Measurements from ENCODE around the gene PARD3. TPM values are rescaled to one million over a fixed set of nuclear protein-coding genes. Genes with fewer than 3 reads are reported as not detected.
"Not testable (repeated sequence)": the region's sequence is repeated elsewhere in the genome, so short reads cannot be mapped to it uniquely, and the experiment has no call there.

PARD3 gene
- total RNA-seq, 1 experiment from 2014 or later, result 54.0 TPM

DNA sequence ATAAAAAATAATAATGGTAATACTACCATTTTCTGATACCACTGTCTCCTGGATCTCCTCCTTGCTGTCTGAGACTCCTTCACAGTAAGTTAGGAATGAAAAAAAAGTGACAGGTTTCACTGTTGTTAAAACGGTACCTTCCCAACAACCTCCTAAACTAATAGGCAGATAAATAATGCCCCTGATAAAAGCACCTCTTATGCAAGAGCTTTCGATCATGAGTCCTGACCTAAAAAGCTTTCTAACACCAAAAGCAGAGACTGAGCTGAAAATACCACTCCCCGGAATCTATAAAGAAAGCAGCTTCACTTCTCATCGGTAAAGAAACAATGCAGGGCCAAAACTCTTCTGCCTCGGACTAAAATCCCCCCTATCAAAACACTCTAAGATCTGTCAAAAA lies 14.5 kb downstream of the PARD3 start:
- no peak overlapping the region for H3K4me3 ChIP-seq
- no peaks in the 10 kb centered on the region for H3K9me3 ChIP-seq (replicated peaks)
- H3K4me1 ChIP-seq (replicated peaks), result no peaks in the 10 kb centered on the region
- H3K27ac ChIP-seq, result no peak overlapping the region
- no peaks in the 10 kb centered on the region for H3K27me3 ChIP-seq (replicated peaks)
- 0 out of 2 replicates have a peak, but pooled peaks cover 5% of the 10 kb centered on the region for H3K36me3 ChIP-seq
- DNase-seq (ENCODE audit: low read depth in 1 of 2, low spot score in 2 of 2), result no peak

- Histone ChIP-seq H3K36me3 (0 out of 2 replicates have a peak, but pooled peaks cover 5% of the 10 kb centered on the region), H3K9me3 (replicated peaks) (no peaks in the 10 kb centered on the region), H3K27me3 (replicated peaks) (no peaks in the 10 kb centered on the region), H3K4me3 (no peak overlapping the region), H3K27ac (no peak overlapping the region), H3K4me1 (replicated peaks) (no peaks in the 10 kb centered on the region)
- DNase-seq (ENCODE audit: low read depth in 1 of 2, low spot score in 2 of 2), result no peak
Measured at GRCh38 chr10:34798654-34799053, 16.4 kb downstream of the PARD3 start.

GRCh38 chr10:34797155-34797554 lies 17.9 kb downstream of the PARD3 start:
- Histone ChIP-seq H3K27me3 (replicated peaks) (no peaks in the 10 kb centered on the region), H3K36me3 (0 out of 2 replicates have a peak, but pooled peaks cover 5% of the 10 kb centered on the region), H3K4me1 (replicated peaks) (no peaks in the 10 kb centered on the region), H3K9me3 (replicated peaks) (no peaks in the 10 kb centered on the region), H3K4me3 (no peak overlapping the region), H3K27ac (no peak overlapping the region)
- DNase-seq (ENCODE audit: low read depth in 1 of 2, low spot score in 2 of 2), result no peak

- Histone ChIP-seq H3K4me1 (replicated peaks) (no peaks in the 10 kb centered on the region), H3K27ac (no peak overlapping the region), H3K27me3 (replicated peaks) (no peaks in the 10 kb centered on the region), H3K4me3 (no peak overlapping the region), H3K36me3 (0 out of 2 replicates have a peak, but pooled peaks cover 5% of the 10 kb centered on the region), H3K9me3 (replicated peaks) (no peaks in the 10 kb centered on the region)
- DNase-seq (ENCODE audit: low read depth in 1 of 2, low spot score in 2 of 2), result no peak
Measured at GRCh38 chr10:34796133-34796532, 19.0 kb downstream of the PARD3 start.

GRCh38 chr10:34795334-34795733 lies 19.8 kb downstream of the PARD3 start:
- no peaks in the 10 kb centered on the region for H3K9me3 ChIP-seq (replicated peaks)
- H3K27me3 ChIP-seq (replicated peaks), result no peaks in the 10 kb centered on the region
- no peak overlapping the region for H3K27ac ChIP-seq
- peaks cover 3% of the 10 kb centered on the region for H3K4me1 ChIP-seq (replicated peaks)
- 0 out of 2 replicates have a peak, but pooled peaks cover 5% of the 10 kb centered on the region for H3K36me3 ChIP-seq
- H3K4me3 ChIP-seq, result no peak overlapping the region
- DNase-seq (ENCODE audit: low read depth in 1 of 2, low spot score in 2 of 2), result no peak

DNA sequence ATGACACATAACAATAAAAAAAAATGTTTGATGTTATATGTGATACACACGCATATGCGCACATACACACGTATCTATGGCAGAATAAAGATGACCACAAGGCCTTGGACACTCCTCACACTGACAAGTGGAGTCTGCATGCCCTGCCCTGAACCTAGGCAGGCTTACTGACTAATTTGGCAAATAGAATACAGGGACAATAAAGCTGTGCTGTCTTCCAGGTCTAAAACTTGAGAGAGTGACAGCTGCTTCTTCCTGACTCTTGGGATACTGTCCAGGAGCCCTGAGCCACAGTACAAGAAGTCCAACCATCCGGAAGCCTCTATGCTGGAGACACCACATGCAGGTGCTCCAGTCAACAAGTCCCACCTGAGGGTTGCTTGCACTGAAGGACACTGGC lies 20.3 kb downstream of the PARD3 start:
- H3K27ac ChIP-seq, result no peak overlapping the region
- no peaks in the 10 kb centered on the region for H3K27me3 ChIP-seq (replicated peaks)
- 0 out of 2 replicates have a peak, but pooled peaks cover 5% of the 10 kb centered on the region for H3K36me3 ChIP-seq
- H3K4me1 ChIP-seq (replicated peaks), result peaks cover 8% of the 10 kb centered on the region
- H3K4me3 ChIP-seq, result no peak overlapping the region
- no peaks in the 10 kb centered on the region for H3K9me3 ChIP-seq (replicated peaks)
- DNase-seq (ENCODE audit: low read depth in 1 of 2, low spot score in 2 of 2), result no peak

GRCh38 chr10:34793581-34793980 lies 21.5 kb downstream of the PARD3 start:
- not testable (repeated sequence) for H3K36me3 ChIP-seq; DNase-seq (ENCODE audit: low read depth in 1 of 2, low spot score in 2 of 2); H3K27ac ChIP-seq; H3K4me3 ChIP-seq; H3K4me1 ChIP-seq (replicated peaks); H3K9me3 ChIP-seq (replicated peaks); H3K27me3 ChIP-seq (replicated peaks)

DNA sequence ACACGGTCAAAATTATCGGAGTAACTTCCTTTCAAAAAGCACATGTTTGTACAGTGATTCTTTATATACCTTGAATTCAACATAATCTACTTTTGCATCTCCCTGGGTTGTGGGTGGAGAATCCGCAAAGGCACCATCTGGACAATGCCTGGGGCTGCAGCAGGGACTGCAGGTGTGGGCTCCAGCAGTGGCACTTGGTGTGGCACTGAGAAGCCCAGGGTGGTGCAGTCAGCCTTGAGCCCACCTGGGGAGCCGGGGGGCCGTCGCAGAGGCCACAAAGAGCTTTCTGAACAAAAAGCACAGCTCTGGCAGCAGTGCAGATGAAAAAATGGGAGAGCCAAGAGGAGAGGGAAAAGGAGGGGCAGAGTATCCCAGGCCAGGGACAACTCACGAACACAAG lies 22.2 kb downstream of the PARD3 start:
- Histone ChIP-seq H3K27me3 (replicated peaks) (no peaks in the 10 kb centered on the region), H3K9me3 (replicated peaks) (no peaks in the 10 kb centered on the region), H3K4me1 (replicated peaks) (peaks cover 9% of the 10 kb centered on the region), H3K36me3 (peaks cover 8% of the 10 kb centered on the region; the same call in 1 of the 2 replicates), H3K27ac (no peak overlapping the region), H3K4me3 (no peak overlapping the region)
- DNase-seq (ENCODE audit: low read depth in 1 of 2, low spot score in 2 of 2), result no peak

DNA sequence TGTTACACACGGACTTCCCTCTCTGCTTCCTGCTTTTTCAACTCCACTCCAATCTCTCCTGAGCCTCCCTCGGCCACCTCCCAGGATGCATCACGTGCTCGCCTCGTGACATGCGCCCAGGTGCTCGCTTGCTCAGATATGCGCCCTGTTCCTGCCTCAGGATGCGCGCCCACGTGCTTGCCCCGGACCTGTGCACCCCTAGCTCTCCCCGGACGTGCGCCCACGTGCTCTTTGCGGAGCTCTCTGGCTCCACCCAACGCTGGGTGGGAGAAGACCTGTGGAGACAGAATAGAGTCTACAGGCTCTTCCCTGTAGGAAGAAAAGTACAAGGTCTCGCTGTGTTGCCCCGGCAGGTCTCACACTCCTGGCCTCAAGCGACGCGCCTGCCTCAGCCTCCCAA lies 23.1 kb downstream of the PARD3 start:
- Histone ChIP-seq H3K36me3 (peaks cover 3% of the 10 kb centered on the region; the same call in 1 of the 2 replicates), H3K27ac (no peak overlapping the region), H3K4me3 (no peak overlapping the region), H3K4me1 (replicated peaks) (peaks cover 14% of the 10 kb centered on the region), H3K27me3 (replicated peaks) (no peaks in the 10 kb centered on the region), H3K9me3 (replicated peaks) (no peaks in the 10 kb centered on the region)
- no peak for DNase-seq (ENCODE audit: low read depth in 1 of 2, low spot score in 2 of 2)

DNA sequence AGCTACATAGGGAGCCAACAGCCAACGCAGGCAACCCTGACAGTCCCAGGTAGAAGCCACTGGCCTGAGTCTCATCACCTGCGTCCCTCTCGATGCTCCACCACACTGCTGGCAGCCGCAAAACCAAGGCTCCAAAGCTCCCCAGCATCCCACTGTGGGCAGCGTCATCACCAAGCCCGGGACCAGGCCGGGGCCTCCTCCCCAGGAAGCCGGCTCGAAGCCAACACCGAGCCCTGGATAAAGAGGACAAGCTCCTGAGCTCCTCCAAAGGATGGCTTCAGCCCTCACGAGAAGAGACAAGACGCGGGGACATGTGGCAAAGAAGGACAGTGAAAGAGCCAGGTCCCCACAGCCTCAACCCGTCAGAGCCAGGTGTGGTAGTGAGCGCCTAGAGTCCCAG lies 23.9 kb downstream of the PARD3 start:
- Histone ChIP-seq H3K4me3 (no peak overlapping the region), H3K9me3 (replicated peaks) (no peaks in the 10 kb centered on the region), H3K27ac (no peak overlapping the region)

DNA sequence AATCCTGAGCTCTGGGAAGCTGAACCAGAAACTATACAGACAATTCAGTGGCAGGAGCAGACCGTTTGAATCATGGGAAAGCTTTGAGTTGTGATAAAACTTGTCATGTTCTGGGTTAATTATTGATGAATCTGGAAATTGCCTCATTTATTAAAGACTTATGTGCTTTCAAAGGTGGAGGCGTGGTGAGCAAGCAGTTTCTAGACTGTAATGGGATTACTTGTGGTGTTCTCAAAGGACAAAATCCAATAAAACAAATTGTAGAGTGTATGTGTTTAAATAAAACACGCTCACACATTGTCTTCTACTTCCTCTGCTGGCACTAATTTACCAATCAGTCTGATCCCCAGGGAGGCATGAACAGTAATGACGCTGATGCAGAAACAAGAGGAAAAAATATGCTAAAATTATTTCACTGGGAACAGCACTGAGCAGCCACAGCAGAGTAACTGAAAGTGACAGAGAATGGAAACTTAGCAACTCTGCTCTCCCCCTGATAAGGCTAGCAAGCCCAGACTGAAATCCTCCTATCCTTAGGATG lies 25.1 kb downstream of the PARD3 start:
- no peak for DNase-seq (ENCODE audit: low read depth in 1 of 2, low spot score in 2 of 2)
- peaks cover 22% of the 10 kb centered on the region for H3K4me1 ChIP-seq (replicated peaks)
- H3K27ac ChIP-seq, result no peak overlapping the region
- no peak overlapping the region for H3K4me3 ChIP-seq
- peaks cover 3% of the 10 kb centered on the region; the same call in 1 of the 2 replicates for H3K36me3 ChIP-seq
- H3K9me3 ChIP-seq (replicated peaks), result no peaks in the 10 kb centered on the region
- no peaks in the 10 kb centered on the region for H3K27me3 ChIP-seq (replicated peaks)

More for the DNA sequence above, 23.9 kb downstream of the PARD3 start:
- H3K36me3 ChIP-seq, result peaks cover 3% of the 10 kb centered on the region; the same call in 1 of the 2 replicates
- DNase-seq (ENCODE audit: low read depth in 1 of 2, low spot score in 2 of 2), result no peak
- H3K27me3 ChIP-seq (replicated peaks), result no peaks in the 10 kb centered on the region
- H3K4me1 ChIP-seq (replicated peaks), result peaks cover 19% of the 10 kb centered on the region

GRCh38 chr10:34786464-34786863 lies 28.6 kb downstream of the PARD3 start:
- H3K9me3 ChIP-seq (replicated peaks), result no peaks in the 10 kb centered on the region
- H3K27ac ChIP-seq, result no peak overlapping the region
- no peak for DNase-seq (ENCODE audit: low read depth in 1 of 2, low spot score in 2 of 2)
- H3K27me3 ChIP-seq (replicated peaks), result no peaks in the 10 kb centered on the region
- peaks cover 3% of the 10 kb centered on the region; the same call in 1 of the 2 replicates for H3K36me3 ChIP-seq
- H3K4me3 ChIP-seq, result no peak overlapping the region
- peaks cover 28% of the 10 kb centered on the region for H3K4me1 ChIP-seq (replicated peaks)

GRCh38 chr10:34781711-34782110 lies 33.4 kb downstream of the PARD3 start:
- Histone ChIP-seq H3K36me3 (no peaks in the 10 kb centered on the region), H3K27me3 (replicated peaks) (no peaks in the 10 kb centered on the region), H3K4me3 (no peak overlapping the region), H3K27ac (no peak overlapping the region), H3K9me3 (replicated peaks) (no peaks in the 10 kb centered on the region), H3K4me1 (replicated peaks) (peaks cover 42% of the 10 kb centered on the region)
- DNase-seq (ENCODE audit: low read depth in 1 of 2, low spot score in 2 of 2), result no peak

DNA sequence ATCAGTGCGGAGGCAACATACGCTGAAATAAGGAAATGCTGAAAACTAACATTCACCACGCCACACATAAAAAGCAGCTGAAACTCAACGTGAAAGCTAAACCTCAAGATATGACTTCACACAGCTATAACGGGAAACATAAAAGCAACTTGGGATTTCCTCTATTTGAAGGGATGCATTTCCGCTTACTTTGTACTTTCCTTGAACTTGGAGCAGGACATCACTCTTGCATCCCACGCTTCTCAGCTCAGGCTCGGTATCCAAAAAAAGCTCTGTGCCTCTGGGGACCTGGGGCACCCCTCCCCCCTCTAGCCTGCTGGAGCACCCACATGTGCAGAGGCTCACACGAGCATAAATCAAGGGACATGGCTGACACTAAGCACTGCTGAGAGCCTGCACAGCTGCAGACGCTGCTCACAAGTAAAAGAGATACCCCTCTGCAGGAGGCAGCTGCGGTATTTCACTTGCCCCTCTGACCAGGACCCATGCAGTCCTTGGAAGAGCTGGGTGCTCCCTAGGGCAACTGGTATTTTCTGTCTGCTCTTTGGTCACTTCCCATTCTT lies 34.2 kb downstream of the PARD3 start:
- peak overlapping the region; percentile 14 for H3K4me3 ChIP-seq
- peak overlapping the region; percentile 64 for H3K27ac ChIP-seq
- peaks cover 36% of the 10 kb centered on the region for H3K4me1 ChIP-seq (replicated peaks)
- no peaks in the 10 kb centered on the region for H3K36me3 ChIP-seq
- no peaks in the 10 kb centered on the region for H3K9me3 ChIP-seq (replicated peaks)
- no peaks in the 10 kb centered on the region for H3K27me3 ChIP-seq (replicated peaks)
- DNase-seq (ENCODE audit: low read depth in 1 of 2, low spot score in 2 of 2), result peak in 1 of 2 experiments; percentile 56
